ENCODE measurements around the gene ADCY2.

GRCh38 chr5:7664208-7664607, 268.3 kb downstream of the ADCY2 start:
- no peak for TF ChIP-seq POLR2A (IDR thresholded peaks at IDR 0.05)
- TF ChIP-seq POLR2AphosphoS5 (IDR thresholded peaks at IDR 0.05), result no peak

Data from prostate gland (tissue), 1 donor.